ENCODE data around the gene FBXL7. TPM values are rescaled to one million over a fixed set of nuclear protein-coding genes. Genes with fewer than 3 reads are reported as not detected.

FBXL7 gene
- total and polyA plus RNA-seq, 2 experiments from 2014 or later, result 3.2 to 7.5 TPM

DNA sequence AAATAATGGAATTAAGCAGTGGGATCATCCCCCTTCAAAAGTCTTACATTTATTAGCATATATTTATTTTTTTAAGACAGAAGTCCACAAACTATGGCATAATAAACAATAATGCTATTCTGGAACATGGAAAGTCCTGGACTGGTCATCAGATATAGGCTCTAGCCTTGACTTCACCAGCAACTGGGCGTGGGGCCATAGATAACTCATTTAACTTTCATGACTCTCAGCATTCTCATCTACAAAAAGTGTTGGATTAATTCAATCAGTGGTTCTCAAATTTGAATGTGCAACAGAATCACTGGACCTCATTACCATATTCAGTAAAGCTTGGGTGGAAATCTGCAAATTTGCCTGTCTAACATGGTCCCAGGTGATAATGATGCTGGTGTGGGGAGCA is 253.8 kb downstream of the FBXL7 start:
- H2AFZ ChIP-seq, result no peak overlapping the region
- DNase-seq, result no peak
- peaks cover 21% of the 10 kb centered on the region for H3F3A ChIP-seq (ENCODE audit: insufficient read depth)
- 100% methylated on average over 1 of the region's 1 CpG for whole genome bisulfite sequencing, 2 experiments (ENCODE audit: low coverage in 1 of 2, low lambda C conversion rate in 2 of 2, missing lambda C conversion rate in 2 of 2)
- H3K4me2 ChIP-seq (ENCODE audit: unreplicated experiment), result no peak overlapping the region
- H3K27ac ChIP-seq, result no peak overlapping the region
- H3K79me2 ChIP-seq (ENCODE audit: insufficient read depth), result peaks cover 46% of the 10 kb centered on the region
- no peaks in the 10 kb centered on the region for H3K36me3 ChIP-seq (ENCODE audit: low read depth)
- no peaks in the 10 kb centered on the region for H3K9me3 ChIP-seq (ENCODE audit: low read depth)
- in situ Hi-C loops (cut with MboI), result no loop called here
- no peaks in the 10 kb centered on the region for H3K9me2 ChIP-seq (ENCODE audit: insufficient read depth)
- H3K4me3 ChIP-seq, result no peak overlapping the region
- no peaks in the 10 kb centered on the region for H4K20me1 ChIP-seq (ENCODE audit: insufficient read depth)
- TF ChIP-seq EZH2phosphoT487 (IDR thresholded peaks at IDR 0.05; ENCODE audit: insufficient read depth, low read depth), result no peak
- TF ChIP-seq EZH2 (IDR thresholded peaks at IDR 0.05; ENCODE audit: insufficient read depth, poor library complexity, severe bottlenecking), result no peak
- H3K9ac ChIP-seq, result no peak overlapping the region
- peaks cover 26% of the 10 kb centered on the region for H3K4me1 ChIP-seq (ENCODE audit: insufficient read depth)
- H3K27me3 ChIP-seq (replicated peaks; ENCODE audit: insufficient read depth), result no peaks in the 10 kb centered on the region

DNA sequence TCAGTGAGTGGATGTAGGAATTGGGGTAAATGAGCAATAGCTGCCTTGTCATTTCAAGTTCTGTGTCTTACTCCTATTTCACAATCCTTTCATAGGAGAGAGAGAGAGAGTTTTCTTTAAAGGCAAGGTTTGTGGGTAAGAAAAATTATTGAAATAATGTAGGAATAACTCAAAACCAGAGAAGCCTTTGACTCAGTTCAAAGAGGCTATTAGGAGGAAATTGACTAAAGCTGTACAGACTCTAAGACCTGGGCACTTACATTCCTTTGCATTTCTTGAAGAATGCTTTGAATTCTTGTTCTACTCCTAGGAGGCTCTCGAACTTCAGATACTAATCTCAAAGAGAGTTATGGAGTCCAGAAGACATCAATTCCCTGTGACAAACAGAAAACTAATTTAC is 257.1 kb downstream of the FBXL7 start:
- peak overlapping the region; percentile 26 for H3K4me3 ChIP-seq
- H3K9me3 ChIP-seq (ENCODE audit: low read depth), result no peaks in the 10 kb centered on the region
- H3K27me3 ChIP-seq (replicated peaks; ENCODE audit: insufficient read depth), result no peaks in the 10 kb centered on the region
- H3K79me2 ChIP-seq (ENCODE audit: insufficient read depth), result peaks cover 58% of the 10 kb centered on the region
- H3K9ac ChIP-seq, result no peak overlapping the region
- peaks cover 21% of the 10 kb centered on the region for H3F3A ChIP-seq (ENCODE audit: insufficient read depth)
- peak overlapping the region; percentile 58 for H3K4me2 ChIP-seq (ENCODE audit: unreplicated experiment)
- DNase-seq, result peak; percentile 70
- no peak overlapping the region for H2AFZ ChIP-seq
- H3K27ac ChIP-seq, result peak overlapping the region; percentile 48
- no peaks in the 10 kb centered on the region for H4K20me1 ChIP-seq (ENCODE audit: insufficient read depth)
- H3K36me3 ChIP-seq (ENCODE audit: low read depth), result no peaks in the 10 kb centered on the region
- in situ Hi-C loops (cut with MboI), result no loop called here
- TF ChIP-seq EZH2 (IDR thresholded peaks at IDR 0.05; ENCODE audit: insufficient read depth, poor library complexity, severe bottlenecking) (no peak), EZH2phosphoT487 (IDR thresholded peaks at IDR 0.05; ENCODE audit: insufficient read depth, low read depth) (no peak)
- H3K9me2 ChIP-seq (ENCODE audit: insufficient read depth), result no peaks in the 10 kb centered on the region
- H3K4me1 ChIP-seq (ENCODE audit: insufficient read depth), result peaks cover 26% of the 10 kb centered on the region
- 0% methylated on average over 1 of the region's 1 CpG for WGBS, 2 experiments (ENCODE audit: low coverage in 1 of 2, low lambda C conversion rate in 2 of 2, missing lambda C conversion rate in 2 of 2)

DNA sequence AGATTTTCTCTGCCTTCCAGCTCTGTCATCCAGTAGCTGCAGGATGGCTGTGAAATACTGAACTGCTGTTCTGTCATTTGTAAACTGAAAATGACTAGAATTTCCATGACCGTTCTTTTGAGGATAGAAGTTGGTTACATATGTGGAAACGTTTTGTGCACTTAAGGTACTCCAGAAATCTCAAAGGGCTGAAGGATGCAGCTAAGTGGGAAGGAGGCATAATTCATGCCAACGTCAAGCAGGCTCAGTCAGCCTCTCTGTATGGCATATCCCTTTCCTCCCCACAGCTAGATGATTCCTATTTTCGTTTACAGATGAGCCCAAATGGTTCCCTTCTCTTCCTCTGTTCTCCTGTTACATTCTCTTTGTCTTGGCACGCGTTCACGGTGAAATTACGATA is 257.6 kb downstream of the FBXL7 start:
- Histone ChIP-seq H3K9me2 (ENCODE audit: insufficient read depth) (no peaks in the 10 kb centered on the region), H3F3A (ENCODE audit: insufficient read depth) (peaks cover 21% of the 10 kb centered on the region), H2AFZ (no peak overlapping the region), H3K27me3 (replicated peaks; ENCODE audit: insufficient read depth) (no peaks in the 10 kb centered on the region), H3K4me1 (ENCODE audit: insufficient read depth) (peaks cover 26% of the 10 kb centered on the region), H3K9ac (no peak overlapping the region), H3K4me3 (peak overlapping the region; percentile 26; the same call in 1 of the 2 replicates), H3K79me2 (ENCODE audit: insufficient read depth) (peaks cover 52% of the 10 kb centered on the region), H3K9me3 (ENCODE audit: low read depth) (no peaks in the 10 kb centered on the region), H3K27ac (peak overlapping the region; percentile 48), H4K20me1 (ENCODE audit: insufficient read depth) (no peaks in the 10 kb centered on the region), H3K4me2 (ENCODE audit: unreplicated experiment) (peak overlapping the region; percentile 58), H3K36me3 (ENCODE audit: low read depth) (no peaks in the 10 kb centered on the region)
- in situ Hi-C loops (cut with MboI), result no loop called here
- 92 to 93% methylated on average over 8 of the region's 8 CpGs for WGBS, 2 experiments (ENCODE audit: low coverage in 1 of 2, low lambda C conversion rate in 2 of 2, missing lambda C conversion rate in 2 of 2)
- peak; percentile 17 for DNase-seq
- TF ChIP-seq EZH2phosphoT487 (IDR thresholded peaks at IDR 0.05; ENCODE audit: insufficient read depth, low read depth) (no peak), EZH2 (IDR thresholded peaks at IDR 0.05; ENCODE audit: insufficient read depth, poor library complexity, severe bottlenecking) (no peak)

DNA sequence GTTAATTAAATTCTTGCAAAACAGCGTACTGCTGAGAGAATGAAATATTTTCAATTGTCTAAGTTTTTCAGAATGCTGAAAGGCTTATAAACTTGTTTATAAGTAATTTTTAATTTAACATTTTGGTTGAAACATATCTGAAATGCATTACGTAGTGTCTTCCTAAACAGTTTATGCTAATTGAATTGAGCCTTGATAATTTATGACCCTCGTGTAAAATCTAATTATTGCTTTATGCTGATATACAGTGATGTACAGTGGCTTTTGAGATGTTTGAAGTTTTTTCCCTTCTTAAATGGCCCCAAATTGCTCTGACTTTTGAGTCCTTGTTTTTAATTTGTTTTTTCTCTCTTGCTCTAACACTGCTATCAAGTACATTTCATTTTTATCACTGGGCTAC is 262.7 kb downstream of the FBXL7 start:
- TF ChIP-seq EZH2 (IDR thresholded peaks at IDR 0.05; ENCODE audit: insufficient read depth, poor library complexity, severe bottlenecking), result no peak
- TF ChIP-seq EZH2phosphoT487 (IDR thresholded peaks at IDR 0.05; ENCODE audit: insufficient read depth, low read depth), result no peak

DNA sequence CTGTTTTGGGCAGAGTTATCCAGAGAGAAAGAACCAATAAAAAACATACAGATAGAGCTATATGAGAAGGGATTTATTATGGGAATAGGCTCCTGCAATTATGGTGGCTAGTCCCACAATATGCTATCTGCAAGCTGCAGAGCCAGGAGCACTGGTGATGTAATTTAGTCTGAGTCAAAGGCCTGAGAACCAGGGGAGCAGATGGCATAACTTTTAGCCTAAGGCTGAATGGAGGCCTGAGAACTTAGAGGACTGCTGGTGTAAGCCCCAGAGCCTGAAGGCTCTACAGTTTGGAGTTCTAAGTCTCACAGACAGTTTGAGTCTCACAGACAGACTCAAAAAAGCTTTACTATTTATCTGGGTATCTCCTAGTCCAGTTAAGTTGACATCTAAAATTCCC is 263.8 kb downstream of the FBXL7 start:
- peak; percentile 80 for DNase-seq
- Histone ChIP-seq H3K9me3 (ENCODE audit: low read depth) (no peaks in the 10 kb centered on the region), H3K4me2 (ENCODE audit: unreplicated experiment) (no peak overlapping the region), H3K9me2 (ENCODE audit: insufficient read depth) (no peaks in the 10 kb centered on the region), H3K36me3 (ENCODE audit: low read depth) (no peaks in the 10 kb centered on the region), H3K27ac (no peak overlapping the region), H3K4me1 (ENCODE audit: insufficient read depth) (peaks cover 5% of the 10 kb centered on the region; the same call in 1 of the 2 replicates), H3K4me3 (no peak overlapping the region), H3K79me2 (ENCODE audit: insufficient read depth) (peaks cover 17% of the 10 kb centered on the region; the same call in 1 of the 2 replicates), H3K27me3 (replicated peaks; ENCODE audit: insufficient read depth) (no peaks in the 10 kb centered on the region), H3K9ac (no peak overlapping the region), H4K20me1 (ENCODE audit: insufficient read depth) (no peaks in the 10 kb centered on the region), H2AFZ (no peak overlapping the region), H3F3A (ENCODE audit: insufficient read depth) (peaks cover 10% of the 10 kb centered on the region)
- in situ Hi-C loops (cut with MboI), result no loop called here
- TF ChIP-seq EZH2phosphoT487 (IDR thresholded peaks at IDR 0.05; ENCODE audit: insufficient read depth, low read depth) (no peak), EZH2 (IDR thresholded peaks at IDR 0.05; ENCODE audit: insufficient read depth, poor library complexity, severe bottlenecking) (no peak)

More for the DNA sequence above, 262.7 kb downstream of the FBXL7 start:
- Histone ChIP-seq H2AFZ (no peak overlapping the region), H4K20me1 (ENCODE audit: insufficient read depth) (no peaks in the 10 kb centered on the region), H3K9me2 (ENCODE audit: insufficient read depth) (no peaks in the 10 kb centered on the region), H3F3A (ENCODE audit: insufficient read depth) (peaks cover 13% of the 10 kb centered on the region), H3K27me3 (replicated peaks; ENCODE audit: insufficient read depth) (no peaks in the 10 kb centered on the region), H3K4me2 (ENCODE audit: unreplicated experiment) (no peak overlapping the region), H3K9me3 (ENCODE audit: low read depth) (no peaks in the 10 kb centered on the region), H3K36me3 (ENCODE audit: low read depth) (no peaks in the 10 kb centered on the region), H3K4me3 (no peak overlapping the region), H3K4me1 (ENCODE audit: insufficient read depth) (peaks cover 9% of the 10 kb centered on the region), H3K79me2 (ENCODE audit: insufficient read depth) (peaks cover 18% of the 10 kb centered on the region; the same call in 1 of the 2 replicates), H3K9ac (no peak overlapping the region), H3K27ac (no peak overlapping the region)
- 57 to 60% methylated on average over 3 of the region's 3 CpGs for WGBS, 2 experiments (ENCODE audit: low coverage in 1 of 2, low lambda C conversion rate in 2 of 2, missing lambda C conversion rate in 2 of 2)
- in situ Hi-C loops (cut with MboI), result no loop called here
- DNase-seq, result no peak

All from GM23248 (cell line).